SH-SY5Y (cell line): ENCODE results near the gene MTTP.

Experiments
- GATA2 ChIP-seq: IDR thresholded peaks from 2 replicates; pipeline ENCODE4 v1.6.1; 2011; ENCODE audit warnings: mild to moderate bottlenecking, low read depth, low read length
- GATA3 ChIP-seq: IDR thresholded peaks from 2 replicates; pipeline ENCODE4 v1.6.1; 2011; ENCODE audit warnings: low read depth, mild to moderate bottlenecking, low read length, moderate library complexity

Gene MTTP

GRCh38 chr4:99657798-99658197, 83.2 kb downstream of the MTTP start, which contains the start of gene C4orf54:
TSS of gene C4orf54 (minus strand) at chr4:99657828. CDS start at chr4:99654648, 3,180 bp downstream.
- no peak for TF ChIP-seq GATA3
- no peak for TF ChIP-seq GATA2

- no peak for TF ChIP-seq GATA3
- TF ChIP-seq GATA2 = no peak
These were observed 84.0 kb downstream of the MTTP start for GRCh38 chr4:99658666-99659065.

GRCh38 chr4:99661907-99662306, 87.3 kb downstream of the MTTP start:
- no peak for TF ChIP-seq GATA3
- TF ChIP-seq GATA2 = no peak

- TF ChIP-seq GATA3 = no peak
- TF ChIP-seq GATA2 = no peak
These were observed 90.1 kb downstream of the MTTP start for GRCh38 chr4:99664716-99665115.

GRCh38 chr4:99665983-99666382, 91.4 kb downstream of the MTTP start:
- TF ChIP-seq GATA3 (no peak), GATA2 (no peak)

GRCh38 chr4:99668472-99668871, 93.8 kb downstream of the MTTP start:
- TF ChIP-seq GATA3 = no peak

GRCh38 chr4:99669084-99669483, 94.5 kb downstream of the MTTP start:
- TF ChIP-seq GATA3 (no peak), GATA2 (no peak)

GRCh38 chr4:99670409-99671073, 95.9 kb downstream of the MTTP start:
- TF ChIP-seq GATA2 (no peak), GATA3 (no peak)
